Smooth muscle cell of the brain vasculature (primary cell): ENCODE data around the gene FAT4.

Experiments
- DNase-seq: peaks from one replicate; pipeline ENCODE4 v3.0.0-alpha.2; 2012; ENCODE audit warnings: low read depth, low spot score

FAT4 gene

DNA sequence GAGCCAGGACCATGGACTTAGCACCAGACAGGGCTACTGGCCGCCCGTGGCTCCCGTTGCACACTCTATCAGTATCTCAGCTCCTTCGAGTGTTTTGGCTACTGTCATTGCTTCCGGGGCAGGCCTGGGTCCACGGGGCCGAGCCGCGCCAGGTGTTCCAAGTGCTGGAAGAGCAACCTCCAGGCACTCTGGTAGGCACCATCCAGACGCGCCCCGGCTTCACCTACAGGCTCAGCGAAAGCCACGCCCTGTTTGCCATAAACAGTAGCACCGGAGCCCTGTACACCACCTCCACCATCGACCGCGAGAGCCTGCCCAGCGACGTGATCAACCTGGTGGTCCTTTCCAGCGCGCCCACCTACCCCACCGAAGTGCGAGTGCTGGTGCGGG lies 1.6 kb downstream of the FAT4 start:
- DNase-seq, result no peak

DNA sequence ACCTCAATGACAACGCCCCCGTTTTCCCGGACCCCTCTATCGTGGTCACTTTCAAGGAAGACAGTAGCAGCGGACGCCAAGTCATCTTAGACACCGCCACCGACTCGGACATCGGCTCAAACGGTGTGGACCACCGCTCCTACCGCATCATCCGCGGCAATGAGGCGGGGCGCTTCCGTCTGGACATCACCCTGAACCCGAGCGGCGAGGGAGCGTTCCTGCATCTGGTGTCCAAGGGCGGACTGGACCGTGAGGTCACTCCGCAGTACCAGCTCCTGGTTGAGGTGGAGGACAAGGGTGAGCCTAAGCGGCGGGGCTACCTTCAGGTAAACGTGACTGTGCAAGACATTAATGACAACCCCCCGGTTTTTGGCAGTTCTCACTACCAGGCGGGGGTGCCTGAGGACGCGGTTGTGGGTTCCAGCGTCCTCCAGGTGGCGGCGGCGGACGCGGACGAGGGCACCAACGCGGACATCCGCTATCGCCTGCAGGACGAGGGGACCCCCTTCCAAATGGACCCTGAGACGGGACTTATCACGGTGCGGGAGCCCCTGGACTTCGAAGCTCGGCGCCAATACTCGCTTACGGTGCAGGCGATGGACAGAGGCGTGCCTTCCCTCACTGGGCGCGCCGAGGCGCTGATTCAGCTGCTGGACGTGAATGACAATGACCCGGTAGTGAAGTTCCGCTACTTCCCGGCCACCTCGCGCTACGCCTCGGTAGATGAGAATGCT lies 2.2 kb downstream of the FAT4 start:
- DNase-seq, result no peak

DNA sequence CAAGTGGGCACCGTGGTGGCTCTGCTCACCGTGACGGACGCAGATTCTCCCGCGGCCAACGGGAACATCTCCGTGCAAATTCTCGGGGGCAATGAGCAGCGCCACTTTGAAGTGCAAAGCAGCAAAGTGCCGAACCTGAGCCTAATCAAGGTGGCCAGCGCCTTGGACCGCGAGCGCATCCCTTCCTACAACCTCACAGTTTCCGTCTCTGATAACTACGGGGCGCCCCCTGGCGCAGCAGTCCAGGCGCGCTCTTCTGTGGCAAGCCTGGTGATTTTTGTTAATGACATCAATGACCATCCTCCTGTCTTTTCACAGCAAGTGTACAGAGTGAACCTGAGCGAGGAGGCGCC lies 2.7 kb downstream of the FAT4 start:
- no peak for DNase-seq

DNA sequence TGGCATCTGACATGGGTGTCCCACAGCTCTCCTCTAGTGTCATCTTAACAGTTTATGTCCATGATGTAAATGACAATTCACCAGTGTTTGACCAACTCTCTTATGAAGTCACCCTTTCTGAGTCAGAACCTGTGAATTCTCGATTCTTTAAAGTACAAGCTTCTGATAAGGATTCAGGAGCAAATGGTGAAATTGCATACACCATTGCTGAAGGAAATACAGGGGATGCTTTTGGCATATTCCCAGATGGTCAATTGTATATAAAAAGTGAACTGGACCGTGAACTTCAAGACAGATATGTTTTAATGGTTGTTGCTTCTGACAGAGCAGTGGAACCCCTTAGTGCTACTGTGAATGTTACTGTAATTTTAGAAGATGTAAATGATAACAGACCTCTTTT lies 4.6 kb downstream of the FAT4 start:
- no peak for DNase-seq

DNA sequence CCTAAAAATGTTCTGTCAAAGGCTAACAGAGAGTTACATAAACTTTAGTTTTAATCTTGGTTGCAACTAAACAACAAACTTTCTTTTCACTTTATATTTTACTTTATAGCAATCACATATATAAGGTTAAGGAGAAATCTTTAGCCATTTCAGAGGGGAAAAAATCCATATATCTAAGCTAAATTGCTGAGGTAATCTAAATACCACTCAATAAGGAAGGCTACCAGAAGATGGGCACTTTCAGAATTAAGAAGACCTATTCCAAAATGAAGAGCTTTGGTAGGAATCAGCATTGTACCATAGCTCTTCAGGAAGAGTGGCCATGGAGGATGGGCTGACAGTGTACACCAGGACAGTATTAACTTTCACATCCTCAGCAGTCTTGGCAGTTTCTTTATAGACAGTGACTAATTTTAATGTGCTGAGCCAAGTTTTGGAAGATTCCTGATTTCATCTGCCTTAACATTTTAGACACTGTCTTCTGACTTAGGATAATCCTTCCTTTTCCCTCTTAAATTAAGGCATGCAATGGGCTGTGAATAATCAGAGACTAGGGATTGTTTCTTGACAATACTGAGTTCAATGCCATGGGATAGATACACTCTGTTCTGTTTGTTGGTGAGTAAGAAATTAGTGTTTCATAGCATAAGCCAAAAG lies 7.1 kb downstream of the FAT4 start:
- no peak for DNase-seq

DNA sequence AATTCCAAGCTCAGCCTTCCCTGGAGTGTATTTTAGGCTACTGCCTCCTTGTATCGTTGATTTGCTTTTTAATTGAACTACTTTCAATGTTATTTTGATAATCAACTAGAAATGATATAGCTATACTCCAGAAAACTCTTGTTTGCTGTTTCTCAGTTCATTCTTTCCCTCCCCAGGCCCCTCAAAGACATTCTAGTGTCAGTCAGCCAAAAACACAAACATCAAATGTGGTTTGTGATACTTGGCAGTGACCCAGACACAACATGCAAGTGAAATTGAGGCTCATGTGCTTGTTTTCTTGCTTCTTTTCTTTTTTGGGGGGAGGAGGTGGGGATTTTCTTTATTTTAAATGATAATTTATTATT lies 7.6 kb downstream of the FAT4 start:
- peak; percentile 79 for DNase-seq

DNA sequence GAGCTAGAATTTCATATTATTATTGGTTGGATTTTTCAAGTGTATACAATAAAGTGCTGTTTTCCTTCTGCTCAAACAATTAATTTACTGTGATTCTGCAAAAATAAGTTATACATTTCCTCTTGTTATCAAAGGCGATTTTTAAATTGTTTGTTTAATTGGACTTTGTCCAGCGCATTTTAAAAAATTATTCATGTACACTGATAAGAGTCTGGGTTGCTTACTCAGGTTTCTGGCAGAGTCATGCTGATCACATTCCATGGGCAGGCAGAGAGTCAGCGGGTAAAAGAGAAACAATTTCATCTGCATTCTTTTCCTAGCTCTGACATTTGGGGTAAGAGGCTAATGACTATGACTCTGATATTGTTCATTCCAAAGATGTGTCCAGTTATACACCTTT lies 8.9 kb downstream of the FAT4 start:
- no peak for DNase-seq

DNA sequence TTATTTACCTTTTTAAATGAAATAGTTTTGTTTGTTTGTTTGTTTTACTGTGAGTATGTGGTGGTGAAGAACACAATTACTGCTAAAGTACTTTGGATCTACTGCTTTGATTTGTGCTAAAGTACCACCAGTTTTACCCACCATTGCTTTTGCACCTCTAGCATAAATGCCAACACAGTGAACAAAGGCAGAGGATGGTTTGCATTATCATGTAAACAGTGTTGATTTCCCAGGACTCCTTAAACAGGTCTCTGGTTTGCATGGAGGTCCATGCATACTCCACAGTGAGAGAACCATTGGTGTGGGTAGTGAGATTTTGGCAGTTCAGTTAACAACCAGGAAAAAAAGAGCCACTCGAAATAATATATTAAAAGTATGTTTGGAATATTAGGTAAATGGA lies 11.0 kb downstream of the FAT4 start:
- DNase-seq, result no peak

DNA sequence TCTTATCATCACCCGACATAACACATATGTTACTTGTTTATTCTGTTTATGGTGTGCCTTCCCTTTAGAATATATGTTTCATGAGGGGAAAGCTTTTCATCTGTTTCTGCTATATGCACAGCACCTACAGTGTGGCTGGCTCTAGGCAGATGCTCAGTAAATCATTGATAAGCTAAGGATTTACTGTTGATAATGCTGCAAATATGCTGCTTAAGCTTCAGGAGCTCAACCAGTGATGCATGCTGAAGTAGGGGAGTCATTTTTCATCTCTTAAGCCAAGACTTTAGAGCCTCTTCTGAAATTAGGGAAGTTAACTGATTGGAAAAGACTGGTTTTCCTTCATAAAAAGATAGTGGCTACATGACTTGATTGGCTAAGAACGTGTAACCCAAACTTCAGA lies 16.4 kb downstream of the FAT4 start:
- DNase-seq, result no peak

DNA sequence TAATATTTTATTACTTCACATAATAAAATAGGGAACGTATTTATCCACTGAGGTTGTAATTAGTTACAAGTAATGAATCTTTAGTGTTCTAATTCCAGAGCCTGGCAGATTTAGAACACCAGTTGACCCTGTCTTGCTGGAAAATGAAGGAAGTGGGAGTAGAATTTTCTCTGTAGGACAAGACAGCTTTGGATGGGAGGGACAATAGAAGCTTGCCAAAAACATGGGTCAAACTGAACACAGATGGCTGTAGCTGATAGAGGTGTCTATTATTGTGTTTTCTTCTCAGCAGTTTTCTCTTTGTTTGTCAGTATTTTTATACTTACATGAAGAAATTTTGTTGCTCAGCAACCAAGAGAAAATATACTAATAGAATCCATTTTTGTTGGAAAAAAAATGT lies 20.2 kb downstream of the FAT4 start:
- no peak for DNase-seq

DNA sequence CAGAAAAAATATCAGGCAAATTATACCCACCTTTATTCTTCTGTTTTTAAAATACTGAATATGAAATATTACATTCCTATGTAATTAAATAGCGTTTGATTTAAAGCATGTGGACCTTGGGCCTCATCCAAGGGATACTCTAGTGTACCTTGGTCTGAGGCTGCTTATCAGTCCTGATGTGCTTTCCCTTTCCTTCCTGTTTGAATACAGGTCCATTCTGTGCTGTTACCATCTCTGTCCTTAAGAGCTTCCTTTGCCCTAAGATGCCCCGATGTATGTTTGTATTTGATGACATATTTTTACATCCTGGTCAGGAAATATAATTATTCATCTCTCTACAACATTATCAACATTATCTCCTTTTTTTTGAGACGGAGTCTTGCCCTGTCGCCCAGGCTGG lies 24.1 kb downstream of the FAT4 start:
- no peak for DNase-seq

DNA sequence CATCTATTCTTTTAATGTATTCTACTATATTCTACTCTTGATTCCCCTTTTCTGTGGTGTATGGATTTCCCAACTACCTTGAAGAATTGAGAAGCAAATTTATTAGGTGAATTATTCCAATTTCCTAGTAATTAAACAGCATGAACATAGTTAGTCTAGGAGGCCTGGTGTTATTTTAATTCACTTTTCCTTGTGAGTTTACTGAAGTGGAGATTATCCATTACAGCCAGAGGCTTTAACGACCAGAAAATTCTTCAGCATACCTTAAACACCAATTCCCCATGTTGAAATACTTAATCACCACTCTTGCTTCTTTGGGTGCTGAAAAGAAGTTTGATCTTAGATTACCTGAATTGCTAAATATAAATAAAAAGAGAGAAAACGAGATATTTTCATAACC lies 29.4 kb downstream of the FAT4 start:
- DNase-seq, result no peak

DNA sequence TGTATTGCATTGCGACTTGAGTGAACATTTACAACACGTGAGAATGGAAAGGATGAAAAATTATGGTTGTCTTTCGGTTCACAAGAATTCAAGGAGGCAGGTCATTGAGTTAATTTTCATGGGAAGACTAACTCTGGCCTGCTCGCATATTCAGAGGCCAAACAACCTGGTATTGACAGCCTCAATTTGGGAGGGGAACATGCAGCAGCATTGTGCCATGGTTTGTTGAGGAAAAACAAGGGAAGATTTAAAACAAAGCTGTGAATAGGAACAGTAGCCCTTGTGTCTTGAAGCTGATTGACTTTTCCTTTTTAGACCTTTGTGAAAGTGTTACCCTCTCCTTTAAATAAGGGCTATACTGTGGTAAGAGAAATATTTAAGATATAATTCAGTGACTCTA lies 31.9 kb downstream of the FAT4 start:
- DNase-seq, result no peak

DNA sequence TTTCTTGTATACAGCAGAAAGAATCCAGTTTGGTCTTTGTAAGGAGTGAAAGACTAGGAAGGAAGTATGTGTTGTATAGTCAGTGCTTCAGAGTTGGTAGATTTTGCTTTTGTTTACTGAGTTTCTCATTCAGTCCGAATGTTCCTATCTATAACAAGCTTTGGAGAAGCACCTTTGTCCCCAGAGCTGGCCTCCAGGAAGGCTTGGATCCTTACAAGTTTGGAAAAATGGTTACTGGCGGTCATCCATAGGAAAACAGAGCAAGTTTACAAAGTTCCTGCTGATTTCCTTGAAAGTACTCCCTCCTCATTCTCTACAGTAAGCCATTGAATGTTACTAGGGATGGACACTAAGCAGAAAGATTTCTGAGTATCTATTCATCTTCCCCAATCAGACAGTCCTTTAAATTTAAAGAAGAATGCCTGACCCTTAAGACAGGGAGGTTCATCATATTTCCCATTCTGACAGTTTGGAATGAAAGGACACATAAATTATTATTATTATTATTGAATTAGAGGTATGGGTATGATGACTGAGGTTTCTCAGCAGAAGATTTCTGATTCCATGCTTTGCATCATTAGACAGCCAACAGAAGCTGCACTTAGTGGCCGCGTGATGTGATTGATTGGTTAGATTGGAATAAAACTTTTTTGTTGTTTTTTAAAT lies 35.8 kb downstream of the FAT4 start:
- no peak for DNase-seq

DNA sequence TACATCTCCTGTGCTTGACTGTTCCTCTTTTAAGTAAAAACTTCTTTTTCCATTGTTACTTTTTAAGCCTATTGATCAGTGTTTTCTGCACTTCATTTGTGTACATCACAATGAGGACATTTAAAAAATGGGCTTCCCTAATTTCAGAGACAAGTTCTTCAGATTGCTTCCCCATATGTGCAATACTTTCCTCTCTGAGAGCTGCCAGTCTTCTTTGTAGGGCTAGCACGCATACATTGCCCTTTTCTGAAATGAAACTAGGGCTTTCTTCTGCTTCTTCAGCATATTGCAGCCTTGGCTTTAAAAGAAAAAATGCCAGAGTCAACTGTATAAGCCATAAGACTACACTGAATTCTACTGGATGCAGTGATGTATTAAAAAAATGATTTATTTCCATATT lies 37.8 kb downstream of the FAT4 start:
- DNase-seq, result no peak

DNA sequence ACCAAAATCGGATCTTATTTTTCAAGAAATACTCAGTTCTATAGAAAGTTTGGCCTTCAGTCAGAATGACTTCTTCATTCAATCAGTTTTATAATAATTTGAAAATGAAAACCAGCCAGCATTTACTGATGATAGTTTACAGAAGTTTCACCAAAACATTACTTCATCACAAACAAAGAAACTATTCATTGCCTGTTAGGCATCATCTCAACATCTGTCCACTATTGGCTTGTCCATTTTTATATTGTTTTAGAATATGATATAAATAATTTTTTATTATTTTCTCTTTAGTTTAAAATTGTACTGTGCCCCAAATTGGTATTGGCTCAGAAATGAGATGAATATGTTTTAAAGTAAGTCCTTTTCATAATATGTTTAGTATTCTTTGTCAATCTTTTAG lies 38.4 kb downstream of the FAT4 start:
- DNase-seq, result no peak

DNA sequence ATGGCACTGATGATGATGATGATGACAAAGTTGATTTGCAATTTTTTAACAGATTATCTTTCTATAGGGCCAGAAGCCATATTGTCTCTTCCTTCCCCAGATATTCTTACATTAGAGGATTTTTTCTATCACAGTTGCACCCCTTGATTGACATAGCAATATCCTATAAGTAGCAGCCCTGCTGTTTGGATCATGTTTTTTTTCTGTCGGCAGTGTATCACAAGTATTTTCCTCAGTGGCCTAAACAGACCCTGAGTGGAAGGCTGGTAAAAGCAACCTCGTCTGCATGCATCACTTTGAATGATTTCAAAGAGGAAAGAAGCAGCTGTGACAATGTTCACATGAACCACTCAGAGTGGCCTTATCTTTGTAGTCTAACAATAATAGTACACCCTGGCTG lies 41.0 kb downstream of the FAT4 start:
- DNase-seq, result no peak

DNA sequence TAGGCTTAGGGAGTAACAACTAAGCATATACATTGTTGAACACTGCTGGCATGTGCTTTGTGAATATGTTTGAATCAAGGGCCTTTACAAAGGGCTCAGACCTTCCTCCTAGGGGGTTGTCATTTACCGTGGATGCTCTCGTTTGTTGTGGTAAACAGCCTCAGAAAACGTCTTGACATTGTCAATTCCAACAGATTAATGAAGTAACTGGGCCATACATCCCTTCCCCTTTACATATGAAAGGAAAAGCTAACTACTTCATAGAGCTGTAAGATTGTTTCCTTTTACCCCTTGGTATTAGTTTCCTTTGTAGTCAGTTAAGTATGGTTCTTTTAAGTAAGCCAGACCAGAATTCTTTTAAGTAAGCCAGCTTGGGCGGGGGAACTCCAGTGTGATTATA lies 42.9 kb downstream of the FAT4 start:
- no peak for DNase-seq

DNA sequence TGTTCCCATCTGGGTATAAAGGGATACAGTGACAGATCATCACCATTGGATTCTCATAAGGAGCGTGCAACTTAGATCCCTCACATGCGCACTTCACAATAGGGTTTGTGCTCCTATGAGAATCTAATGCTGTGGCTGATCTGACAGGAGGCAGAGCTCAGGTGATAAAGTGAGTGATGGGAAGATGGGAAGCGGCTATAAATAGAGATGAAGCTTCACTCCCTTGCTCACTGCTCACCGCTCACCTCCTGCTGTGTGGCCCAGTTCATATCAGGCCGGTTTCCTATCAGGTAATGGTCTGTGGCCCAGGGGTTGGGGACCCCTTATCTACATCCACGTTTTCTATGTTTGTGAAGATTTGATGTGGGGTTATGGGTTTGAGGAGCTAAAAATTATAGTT lies 43.7 kb downstream of the FAT4 start:
- DNase-seq, result no peak

DNA sequence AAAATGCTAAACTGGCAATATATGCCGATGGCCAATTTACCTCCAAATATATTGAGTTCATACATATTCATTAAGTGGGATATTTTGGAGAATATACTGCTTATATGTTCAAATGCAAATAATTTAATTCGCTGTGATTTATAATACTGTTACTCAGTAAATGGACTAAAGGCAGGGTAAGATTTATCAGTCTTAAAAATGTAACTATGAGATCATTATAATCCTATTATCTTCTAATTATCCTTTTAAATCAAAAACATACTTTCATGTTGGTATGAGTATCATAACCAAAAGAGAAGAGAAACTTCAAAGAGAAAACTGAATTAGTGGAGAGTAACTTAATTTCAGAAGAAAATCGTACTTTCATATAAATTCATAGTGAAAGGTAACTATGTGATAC lies 44.6 kb downstream of the FAT4 start:
- no peak for DNase-seq

DNA sequence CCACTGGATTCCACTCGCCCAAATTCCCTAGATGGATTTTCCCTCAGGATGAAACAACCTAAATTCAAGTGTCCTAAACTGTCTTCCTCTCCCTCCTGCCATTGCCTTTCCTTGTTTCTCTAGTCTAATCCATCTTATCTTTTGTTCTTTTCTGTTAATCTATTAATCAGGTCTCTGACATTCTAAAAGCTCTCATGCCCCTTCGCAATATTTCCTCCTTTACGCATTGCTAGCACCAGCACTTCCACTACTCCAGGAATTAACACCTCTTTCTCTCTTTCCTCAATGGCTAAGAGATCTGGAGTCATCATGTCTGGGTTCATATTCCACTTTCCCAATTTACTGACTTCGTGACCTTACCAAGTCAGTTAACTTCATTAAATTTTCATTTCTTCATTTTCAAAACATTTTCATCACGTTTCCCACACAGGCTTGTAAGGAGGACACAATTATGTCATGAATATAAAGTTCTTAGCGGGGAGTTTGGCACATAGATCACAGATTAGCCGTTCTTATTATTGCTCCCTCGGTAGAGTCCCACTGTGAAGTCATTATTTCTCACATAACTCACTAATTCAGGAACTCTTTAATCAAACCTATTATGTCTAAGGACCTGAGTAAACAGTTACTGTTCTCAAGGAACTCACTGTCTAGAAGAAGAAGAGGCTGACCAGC lies 45.3 kb downstream of the FAT4 start:
- no peak for DNase-seq

DNA sequence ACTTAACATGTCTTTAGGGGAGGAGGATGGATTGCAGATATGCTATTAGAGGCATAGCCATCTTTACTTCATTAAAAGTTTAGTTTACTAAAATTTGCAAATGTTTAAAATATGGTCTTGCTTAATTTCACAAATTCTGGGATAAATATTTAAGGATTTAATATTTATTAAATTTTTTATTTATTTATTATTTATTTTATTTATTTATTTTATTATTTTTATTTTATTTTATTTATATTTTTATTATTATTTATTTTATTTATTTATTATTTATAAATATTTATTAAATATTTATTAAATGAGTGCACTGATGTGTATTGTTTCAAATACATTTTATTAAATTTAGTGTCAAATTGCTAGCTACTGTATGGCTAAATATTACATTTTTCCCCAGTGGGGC lies 46.0 kb downstream of the FAT4 start:
- no peak for DNase-seq
